NCI-H82 treated with DMSO at 0.1 percent for 48 hours (cell line): ENCODE measurements around the gene KRT84.
"Not testable (repeated sequence)": the region's sequence is repeated elsewhere in the genome, so short reads cannot be mapped to it uniquely, and the experiment has no call there.

Experiments used
- DNase-seq: peaks from one replicate; lab custom pipeline; 2025; ENCODE audit not compliant: unreplicated experiment; lab: John Stamatoyannopoulos, UW

KRT84 gene

DNA sequence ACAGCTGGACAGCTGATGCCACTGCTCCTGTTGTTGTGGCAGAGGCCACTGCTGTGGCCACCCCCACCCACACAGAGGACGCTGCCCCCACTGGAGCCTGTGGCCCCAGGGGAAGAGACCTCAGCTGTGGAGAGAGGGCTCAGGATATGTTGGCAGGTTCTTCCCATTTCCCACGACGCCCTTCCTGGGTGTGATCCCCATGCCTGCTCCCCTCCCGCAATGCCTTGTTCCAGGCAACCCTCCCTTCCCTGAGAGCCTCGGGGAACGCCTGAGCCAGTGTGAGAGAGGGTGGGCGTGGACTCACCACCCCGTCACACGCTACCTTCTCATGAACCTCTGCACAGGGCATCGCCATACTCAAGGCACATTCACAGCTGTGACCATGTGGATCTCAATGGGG is 26.4 kb upstream of the KRT84 start:
- DNase-seq, result no peak

DNA sequence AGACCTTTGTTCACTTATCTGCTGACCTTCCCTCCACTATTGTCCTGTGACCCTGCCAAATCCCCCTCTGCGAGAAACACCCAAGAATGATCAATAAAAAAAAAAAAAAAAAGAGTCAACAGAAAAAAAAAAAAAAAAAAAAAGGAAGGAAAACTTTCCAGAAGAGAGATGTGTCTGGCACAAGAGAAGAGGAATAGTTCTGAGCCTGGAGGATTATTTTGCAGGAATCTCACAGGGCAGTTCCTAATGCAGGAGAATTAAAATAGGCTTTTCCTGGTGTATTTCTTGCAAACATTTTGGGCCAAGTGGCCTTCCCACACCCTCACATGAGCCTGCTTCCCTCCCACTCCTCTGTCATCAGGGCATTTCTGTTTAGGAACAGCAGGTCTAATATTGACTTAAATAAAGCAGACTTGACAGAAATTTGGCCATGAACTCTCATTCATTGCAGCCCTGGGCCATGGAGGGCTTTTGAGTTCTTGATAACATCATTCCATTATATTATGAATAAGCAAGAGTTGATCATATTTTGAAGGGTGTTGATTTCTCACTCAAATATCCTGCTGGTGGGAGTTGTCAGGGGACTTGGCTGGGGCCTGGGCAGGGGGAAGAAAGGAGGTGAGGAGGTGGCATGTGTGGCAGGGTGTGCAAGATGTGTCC is 25.3 kb upstream of the KRT84 start:
- DNase-seq, result not testable (repeated sequence)

DNA sequence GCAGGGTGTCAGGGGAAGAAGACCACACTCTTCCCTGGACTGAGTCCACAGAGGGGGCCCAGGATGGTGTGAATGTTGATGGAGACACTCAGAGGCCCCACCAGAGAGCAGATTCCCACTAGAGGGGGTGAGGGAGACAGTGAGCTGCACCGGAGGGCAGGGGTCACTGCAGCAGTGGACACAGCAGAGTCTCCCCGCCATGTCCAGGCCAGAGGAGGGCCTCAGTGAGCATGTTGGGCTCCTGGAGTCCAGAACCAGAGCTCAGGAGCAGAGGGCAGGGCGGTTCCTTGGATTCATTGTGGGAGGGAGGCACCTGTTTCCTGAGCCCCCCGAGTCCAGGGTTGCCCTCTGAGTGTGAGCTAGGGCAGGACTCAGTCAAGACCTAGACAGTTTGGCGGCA is 22.5 kb upstream of the KRT84 start:
- no peak for DNase-seq

DNA sequence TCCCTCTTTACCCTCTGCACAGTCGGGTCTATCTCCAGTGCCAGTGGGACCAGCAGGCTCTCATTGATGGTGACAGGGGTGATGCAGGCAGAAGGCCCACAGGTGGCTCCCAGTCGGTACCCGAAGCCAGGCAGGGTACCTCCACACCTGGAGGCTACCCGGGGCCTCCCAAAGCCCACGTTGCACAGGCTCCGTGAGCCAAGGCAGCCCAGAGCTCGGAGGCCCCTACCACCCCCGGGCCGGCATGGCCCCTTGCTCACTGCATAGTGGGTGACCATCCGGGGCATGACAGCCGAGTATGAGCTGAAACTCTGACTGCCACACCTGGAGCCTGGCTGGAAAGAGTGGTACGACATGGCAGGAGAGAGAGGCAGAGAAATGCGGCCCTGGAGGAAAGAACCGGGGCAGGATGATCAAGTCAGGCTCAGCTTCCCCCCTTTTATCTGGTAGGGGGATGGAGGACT is 20.5 kb upstream of the KRT84 start, which contains the start of gene KRT82:
TSS of gene KRT82 (minus strand) at position 414 of the 464 bp plus-strand sequence. CDS start at position 356, 58 bp downstream.
- no peak for DNase-seq

DNA sequence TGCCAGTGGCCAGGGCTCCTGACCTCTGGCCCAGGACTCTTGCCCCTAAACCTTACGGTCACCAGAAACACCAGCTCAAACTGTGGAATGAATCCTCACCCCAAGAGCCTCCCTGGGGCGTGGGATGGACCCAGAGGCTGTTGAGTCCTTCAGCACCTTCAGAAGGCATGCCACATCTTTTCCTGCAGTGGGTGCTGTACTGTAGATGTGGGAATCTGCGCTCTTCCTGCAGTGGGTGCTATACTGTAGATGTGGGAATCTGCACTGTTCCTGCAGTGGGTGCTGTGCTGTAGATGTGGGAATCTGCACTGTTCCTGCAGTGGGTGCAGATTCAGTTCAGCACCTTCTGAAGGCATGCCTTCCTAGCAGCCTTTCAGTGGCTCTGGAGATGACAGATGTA is 19.5 kb upstream of the KRT84 start:
- no peak for DNase-seq

DNA sequence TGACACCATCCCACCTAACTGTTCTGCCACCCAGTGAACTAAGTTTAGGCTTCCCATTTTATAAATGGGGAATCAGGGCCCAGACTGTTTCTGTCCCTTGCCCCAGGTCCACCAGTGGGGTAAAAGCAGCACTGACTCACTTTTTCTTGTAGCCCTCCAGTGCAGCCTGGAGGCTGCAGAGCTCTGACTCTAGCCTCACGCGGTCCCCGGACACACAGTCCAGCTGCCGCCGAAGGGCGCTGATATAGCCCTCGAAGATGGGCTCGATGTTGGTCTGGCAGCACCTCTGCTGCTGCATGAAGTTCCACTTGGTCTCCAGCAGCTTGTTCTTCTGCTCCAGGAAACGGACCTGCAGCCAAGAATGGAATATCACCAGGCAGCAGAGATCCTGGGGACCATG is 18.1 kb upstream of the KRT84 start:
- DNase-seq, result no peak

DNA sequence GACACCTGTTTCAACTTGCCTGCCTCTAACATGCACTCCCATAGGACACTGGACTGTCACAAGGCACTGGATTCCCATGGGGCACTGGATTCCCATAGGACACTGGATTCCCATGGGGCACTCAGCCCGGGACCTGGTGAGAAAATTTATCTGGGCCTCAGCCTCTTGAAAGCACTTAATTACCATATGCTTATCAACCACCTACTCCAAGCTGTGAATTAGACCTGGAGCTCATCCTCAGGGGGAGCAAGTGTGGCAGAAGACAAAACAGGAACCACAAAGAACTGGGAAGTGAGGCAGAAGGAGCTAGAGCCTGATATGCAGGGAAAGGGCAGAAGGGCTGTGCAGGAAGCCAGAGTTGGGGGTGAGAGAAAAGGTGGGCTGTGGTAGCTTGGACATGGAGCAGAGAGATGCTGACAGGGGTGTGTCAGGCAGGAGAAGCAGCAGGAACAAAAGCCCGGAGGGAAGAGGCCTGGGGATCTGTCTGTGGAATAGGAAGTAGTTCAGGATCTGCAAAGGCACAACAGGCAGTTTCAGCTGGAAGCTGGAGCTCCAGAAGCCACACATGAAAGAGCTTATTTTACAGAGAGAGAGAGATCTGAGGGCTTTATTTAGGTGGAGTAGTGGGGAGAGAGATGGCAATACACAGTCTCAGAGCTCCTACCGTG is 17.6 kb upstream of the KRT84 start:
- no peak for DNase-seq

DNA sequence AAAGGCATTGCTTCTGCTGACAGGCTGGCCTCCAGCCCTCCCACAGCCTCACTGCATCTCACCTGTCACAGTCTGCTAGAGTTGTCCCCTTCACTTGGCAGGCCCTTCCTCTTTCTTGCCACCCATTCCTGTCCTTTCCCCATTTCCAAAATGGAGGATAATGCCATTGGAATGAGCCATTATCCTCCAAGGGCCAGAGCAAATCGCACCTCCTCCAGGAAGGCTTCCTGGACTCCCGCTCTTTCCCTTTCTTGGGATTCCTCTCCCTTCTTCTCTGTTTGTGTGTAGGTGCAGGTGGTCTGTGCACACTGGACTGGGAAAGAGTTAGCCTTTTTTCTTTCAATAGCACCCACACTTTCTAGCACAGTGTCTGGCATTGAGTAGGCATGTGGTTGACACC is 16.9 kb upstream of the KRT84 start:
- no peak for DNase-seq

DNA sequence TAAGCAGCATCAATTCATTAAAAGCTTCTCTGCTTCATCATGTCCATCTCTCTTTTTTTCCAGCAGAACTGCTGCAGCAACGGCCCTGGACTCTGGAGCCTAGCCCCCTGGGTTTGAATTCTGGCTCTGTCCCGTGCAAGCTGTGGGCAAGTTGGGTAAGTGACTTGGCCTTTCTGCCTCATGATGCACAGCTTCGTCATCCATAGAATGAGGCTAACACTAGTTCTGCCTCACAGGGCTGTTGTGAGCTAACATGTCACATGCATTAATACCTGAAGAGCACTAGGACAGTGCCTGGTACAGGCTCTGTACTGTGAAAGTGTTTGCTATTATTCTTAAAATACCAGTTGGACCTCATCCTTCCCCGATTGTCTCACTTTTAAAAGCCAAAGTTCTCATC is 16.5 kb upstream of the KRT84 start:
- DNase-seq, result no peak

DNA sequence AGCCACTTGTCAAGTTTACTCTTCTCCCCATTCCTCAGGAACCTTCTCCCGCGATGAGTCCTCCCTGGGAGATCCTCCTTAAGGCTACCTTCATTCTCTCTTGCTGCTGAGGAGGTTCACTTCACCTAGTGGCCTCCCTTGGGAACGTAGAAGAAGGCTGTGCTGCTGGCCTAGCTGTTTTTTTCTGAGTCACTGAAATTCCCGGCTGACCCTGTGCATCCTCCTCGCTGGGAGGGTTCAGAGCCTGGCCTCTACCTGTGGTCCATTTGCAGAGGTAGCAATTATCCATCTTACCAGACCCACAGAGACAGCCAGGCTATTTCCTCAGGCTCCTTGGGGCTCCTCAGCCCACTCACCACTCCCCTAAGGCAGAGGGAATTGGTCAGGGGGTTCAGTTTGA is 16.1 kb upstream of the KRT84 start:
- DNase-seq, result no peak

DNA sequence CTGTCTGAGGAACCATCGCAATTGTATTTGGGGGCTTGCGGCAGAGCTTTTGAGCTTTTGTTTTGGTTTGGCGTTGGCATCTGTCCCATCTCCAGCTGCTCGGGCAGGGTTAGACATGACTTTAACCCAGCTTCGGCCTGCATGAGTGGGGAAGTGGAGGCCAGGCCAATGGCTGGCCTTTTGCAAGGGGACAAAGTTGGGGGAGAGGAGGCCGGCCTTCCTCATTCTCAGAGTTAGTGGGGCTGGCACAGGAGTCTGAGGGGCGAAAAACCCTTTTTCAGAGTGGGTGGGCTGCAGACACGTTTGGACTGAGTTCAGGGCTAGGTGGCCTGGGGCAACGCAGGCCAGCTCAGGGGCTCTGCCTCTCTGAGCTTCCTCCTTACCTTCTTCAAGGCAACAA is 15.5 kb upstream of the KRT84 start:
- DNase-seq, result no peak

DNA sequence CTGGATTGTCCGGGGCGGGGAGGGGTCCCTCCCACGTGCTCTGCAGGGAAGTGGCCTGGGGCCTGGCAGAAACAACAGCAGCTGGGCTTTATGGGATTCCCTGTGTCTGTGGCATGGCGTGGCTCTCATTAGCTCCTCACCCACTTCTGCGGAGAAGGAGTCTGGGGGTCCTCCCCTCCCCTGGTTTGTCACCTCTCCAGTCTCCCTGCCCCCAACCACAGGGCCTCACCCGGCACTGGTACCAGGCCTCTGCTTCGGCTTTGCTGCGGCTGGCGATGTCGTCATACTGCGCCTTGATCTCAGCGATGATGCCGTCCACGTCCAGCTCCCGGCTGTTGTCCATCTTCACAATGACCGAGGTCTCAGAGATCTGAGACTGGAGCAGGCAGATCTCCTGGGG is 14.3 kb upstream of the KRT84 start:
- DNase-seq, result no peak

DNA sequence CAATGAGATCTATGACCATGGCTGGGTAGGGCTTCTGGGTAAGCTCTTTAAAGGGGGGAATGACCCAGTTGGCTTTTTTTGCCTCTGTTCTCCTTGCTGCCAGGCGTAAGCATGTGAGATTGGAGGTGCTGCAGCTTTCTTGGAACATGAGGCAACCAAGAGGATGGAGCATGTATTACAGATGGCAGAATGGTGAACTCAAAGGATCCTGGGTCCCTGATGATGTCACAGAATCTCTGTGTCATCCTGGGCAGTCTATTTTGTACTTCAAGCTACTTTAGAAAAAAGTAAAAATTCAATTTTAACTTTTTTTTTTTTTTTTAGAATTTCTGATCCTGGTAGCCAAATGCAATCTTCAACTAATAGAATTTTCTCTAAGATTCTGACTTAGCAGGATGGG is 12.7 kb upstream of the KRT84 start:
- DNase-seq, result no peak

DNA sequence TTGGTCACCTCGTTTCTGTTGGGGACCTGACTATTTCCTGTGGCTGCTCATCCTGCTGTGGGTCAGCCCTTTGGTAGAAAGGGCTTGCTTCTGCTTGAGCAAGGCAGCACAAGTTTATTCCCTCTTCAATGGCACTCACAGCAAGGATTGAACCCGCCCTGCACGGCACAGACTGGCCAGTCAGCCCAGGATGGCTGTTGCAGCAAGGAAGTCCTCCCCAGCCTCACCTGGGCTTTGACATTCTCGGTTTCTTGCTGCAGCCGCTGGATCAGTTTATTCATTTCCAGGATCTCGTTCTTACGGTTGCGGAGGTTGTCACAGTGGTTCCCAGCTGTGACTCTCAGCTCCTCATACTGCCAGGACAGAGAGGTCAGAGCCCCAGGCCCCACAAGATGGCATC is 11.2 kb upstream of the KRT84 start:
- no peak for DNase-seq

DNA sequence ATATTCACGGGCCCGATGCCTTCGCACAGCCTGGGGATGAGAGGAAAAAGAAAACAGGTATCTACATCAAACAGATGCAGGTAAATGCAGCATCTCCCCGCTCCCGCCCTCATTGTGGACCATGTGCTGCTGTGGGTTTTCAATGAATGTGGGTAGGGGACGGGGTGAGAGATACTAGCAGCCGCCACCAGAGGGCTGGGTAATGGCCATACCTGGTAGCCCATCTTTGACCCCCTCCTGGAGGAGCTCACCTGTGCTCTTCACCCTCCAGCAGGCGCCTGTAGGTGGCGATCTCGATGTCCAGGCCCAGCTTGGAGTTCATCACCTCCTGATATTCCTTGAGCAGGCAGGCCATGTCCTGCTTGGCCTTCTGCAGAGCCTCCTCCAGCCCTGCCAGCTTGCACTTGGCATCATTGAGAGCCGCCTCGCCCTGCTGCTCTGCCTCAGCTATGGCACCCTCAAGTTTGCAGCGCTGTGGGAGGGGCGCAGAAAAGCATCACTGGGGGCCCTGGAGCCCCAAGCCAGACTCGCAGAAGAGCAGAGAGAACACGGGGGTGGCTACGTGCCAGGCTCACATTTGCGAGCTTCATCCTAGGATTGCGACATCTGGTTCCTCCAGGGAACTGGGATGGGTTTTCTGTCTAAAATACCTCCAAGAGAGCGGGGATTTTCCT is 10.4 kb upstream of the KRT84 start:
- no peak for DNase-seq

DNA sequence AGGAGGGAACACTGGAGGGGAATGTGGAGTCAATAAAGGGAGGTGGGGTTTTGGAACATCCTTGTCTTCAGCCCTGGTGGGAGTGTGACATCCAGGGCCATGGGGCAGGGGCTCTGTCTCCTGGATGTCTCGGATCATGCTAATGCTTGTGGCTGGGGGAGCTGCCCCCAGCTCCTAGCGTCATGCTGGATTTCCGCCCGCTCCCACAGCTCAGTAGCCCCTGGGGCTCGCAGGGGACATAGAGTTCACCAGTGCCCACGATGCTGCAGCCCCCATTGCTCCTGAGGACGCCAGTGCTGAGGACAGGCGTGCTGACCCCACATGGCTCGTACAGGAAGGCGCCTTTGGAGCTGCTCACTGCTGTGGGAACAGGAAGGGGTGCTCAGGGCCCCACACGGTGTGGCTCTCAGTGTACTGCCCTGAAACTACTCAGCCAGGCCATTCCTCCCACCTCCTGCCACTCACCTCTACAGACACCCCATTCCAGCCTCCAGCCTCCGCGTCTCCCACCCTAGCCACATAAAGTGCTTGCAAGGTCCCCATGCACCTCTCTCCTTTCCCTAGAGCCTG is 9.5 kb upstream of the KRT84 start:
- no peak for DNase-seq

DNA sequence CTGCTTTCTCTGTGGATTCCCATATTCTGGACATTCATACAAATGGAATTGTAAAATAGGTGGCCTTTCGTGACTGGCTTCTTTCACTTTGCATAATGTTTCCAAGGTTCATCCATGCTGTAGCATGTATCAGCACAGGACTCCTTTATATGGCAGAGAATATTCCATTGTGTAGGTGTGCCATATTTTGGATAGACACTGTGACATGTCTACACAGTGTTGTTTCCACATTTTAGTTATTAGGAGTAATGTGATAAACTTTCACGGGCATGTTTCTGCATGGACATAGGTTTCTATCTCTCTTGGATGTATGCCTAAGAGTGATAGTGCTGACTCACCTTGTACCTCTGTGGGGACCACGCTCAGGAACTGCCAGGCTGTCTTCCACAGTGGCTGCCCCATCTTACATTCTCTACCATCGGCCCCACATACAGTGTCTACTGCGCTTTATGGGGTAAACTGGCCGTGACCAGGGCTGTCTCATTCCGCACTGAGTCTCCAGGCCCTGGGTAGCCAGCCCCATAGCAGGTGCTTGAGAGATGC is 7.1 kb upstream of the KRT84 start:
- DNase-seq, result no peak

DNA sequence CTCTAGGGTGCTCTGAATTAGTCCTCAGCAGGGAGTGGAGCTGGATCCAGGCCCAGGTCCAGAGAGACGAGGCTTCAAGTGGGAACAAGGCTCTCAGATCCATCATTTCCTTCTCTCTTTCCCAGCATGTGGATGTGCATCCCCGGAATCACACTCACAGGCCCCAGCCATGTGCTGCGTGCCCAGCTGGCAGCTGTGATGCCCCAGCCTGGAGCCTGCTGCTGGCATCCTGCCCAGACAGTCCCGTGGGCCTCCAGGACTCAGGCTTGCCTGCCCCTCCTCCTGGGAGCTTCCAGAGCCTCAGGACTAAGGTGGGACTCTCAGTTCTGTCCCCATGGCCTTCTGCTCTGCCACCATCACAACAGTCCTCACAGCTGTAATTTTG is 6.2 kb upstream of the KRT84 start:
- DNase-seq, result no peak

DNA sequence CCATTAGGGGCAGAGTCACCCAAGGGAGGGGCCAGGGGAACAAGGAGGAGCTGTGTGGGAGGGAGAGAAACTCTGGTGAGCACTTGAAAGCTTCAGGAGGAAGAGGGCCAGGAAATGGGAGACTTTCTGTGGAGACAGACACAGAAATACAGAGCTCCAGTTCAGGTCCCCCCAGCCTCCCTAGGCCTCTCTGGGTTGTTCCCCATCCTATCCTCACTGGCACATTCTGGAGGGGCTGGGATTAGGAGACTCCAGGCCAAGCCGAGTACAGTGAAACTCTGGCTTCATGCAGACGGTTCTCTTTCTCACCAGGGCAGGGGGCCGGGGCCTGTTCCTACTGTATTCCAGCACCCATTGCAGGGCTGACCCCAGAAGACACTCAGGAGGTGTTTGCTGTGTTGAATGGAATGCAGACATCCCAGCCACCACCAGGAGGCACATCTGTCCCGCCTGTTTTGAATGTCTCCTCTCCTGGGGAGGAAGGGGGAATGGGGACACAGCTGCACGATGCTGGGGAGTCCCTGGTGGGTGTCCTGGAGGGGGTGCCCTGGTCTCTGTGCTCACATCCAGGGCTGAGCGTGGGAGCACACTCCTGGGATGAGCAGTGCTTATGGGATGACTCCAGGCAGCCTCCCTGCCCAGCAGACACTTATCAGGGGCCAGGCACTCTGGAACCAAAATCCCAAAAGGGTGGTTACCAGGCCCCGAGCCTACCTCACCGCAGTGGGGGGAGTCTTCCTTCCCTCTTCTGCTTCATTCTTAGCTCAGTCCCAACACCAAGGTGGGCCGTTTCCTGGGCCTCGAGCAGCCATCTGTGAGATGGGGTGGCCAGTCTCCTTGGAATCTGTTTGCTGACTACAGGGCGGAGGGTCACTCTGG is 5.5 kb upstream of the KRT84 start:
- no peak for DNase-seq

DNA sequence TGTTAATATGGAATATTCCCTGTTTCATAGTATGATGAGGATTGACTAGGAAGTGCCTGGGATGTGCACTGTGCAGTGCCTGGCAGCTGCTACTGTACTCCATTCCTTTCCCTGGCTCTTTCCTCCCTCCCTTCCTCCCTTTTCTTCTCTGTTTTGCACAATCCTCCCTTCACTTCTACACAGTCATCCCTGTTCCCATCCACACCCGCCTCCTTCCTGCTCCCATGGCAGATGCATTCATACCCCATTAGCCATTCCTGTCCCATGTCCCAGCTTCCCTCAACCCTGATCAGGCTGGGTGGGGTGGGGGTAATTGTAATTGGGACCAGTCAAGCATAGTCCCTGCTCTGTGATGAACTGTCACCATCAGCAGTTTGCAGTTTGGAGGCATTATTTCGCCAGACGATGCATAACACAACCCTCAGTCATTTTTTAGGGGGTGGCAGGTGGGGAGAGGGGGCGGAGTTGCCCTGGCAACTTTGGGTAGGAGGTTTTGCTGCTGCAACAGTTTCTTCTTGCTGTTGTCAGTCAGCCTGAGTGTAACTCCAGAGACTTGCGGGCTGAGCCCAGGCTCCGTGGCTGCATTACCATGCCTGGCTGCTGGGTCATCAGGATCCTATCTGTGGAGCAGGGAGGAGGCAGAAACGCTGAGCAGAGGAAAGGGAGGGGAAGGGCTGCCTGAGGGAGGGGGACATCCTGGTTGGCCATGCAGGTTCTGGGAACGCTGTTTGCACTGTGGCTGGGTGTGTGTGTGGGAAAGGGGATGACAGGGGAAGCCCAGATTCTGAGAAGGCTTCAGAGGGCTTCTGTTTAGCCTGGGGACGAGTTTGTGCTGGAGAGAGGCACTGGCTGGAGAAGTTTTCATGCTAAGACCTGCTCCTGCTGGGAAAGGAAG is 4.1 kb upstream of the KRT84 start:
- DNase-seq, result no peak
